Mesothelial cell of epicardium (in vitro differentiated cells): ENCODE results near the gene ATPAF1. TPM values are rescaled to one million over a fixed set of nuclear protein-coding genes. Genes with fewer than 3 reads are reported as not detected.
"Not testable (repeated sequence)": the region's sequence is repeated elsewhere in the genome, so short reads cannot be mapped to it uniquely, and the experiment has no call there.

Experiments used
- DNase-seq, 2 experiments: peaks; one replicate each; pipeline ENCODE4 v3.0.0; 2021; ENCODE audit warnings: low spot score in 2 of 2; ENCODE audit not compliant: unreplicated experiment in 2 of 2
- H3K27ac Mint-ChIP-seq: 2 replicates; pipeline ENCODE4 v1.8.0; 2021; ENCODE audit warnings: mixed read lengths
- H3K27me3 Mint-ChIP-seq: 2 replicates; pipeline ENCODE4 v1.8.0; 2021; ENCODE audit warnings: low read depth, mixed read lengths
- H3K36me3 Mint-ChIP-seq: 2 replicates; pipeline ENCODE4 v1.8.0; 2021; ENCODE audit warnings: mixed read lengths
- H3K4me1 Mint-ChIP-seq: 2 replicates; pipeline ENCODE4 v1.8.0; 2021; ENCODE audit warnings: mixed read lengths
- H3K4me3 Mint-ChIP-seq: 2 replicates; pipeline ENCODE4 v1.8.0; 2021; ENCODE audit warnings: mild to moderate bottlenecking, moderate library complexity, mixed read lengths
- H3K9me3 Mint-ChIP-seq: 2 replicates; pipeline ENCODE4 v1.8.0; 2021; ENCODE audit warnings: mixed read lengths
- total RNA-seq: library from RNA; stranded (reverse); gene quantifications from 3 replicates; pipeline ENCODE4 v1.2.1, GENCODE V29; 2021
- TF ChIP-seq, protein P1 (sequence below): fragments of 200-600 bp; sonication (generic); IDR thresholded peaks from one replicate; pipeline ENCODE4 v1.5.0; 2021; ENCODE audit warnings: antibody characterized with exemption; ENCODE audit not compliant: unreplicated experiment

The ATPAF1 gene
- total RNA-seq, 1 donor from 2014 or later = 38.4 TPM

DNA sequence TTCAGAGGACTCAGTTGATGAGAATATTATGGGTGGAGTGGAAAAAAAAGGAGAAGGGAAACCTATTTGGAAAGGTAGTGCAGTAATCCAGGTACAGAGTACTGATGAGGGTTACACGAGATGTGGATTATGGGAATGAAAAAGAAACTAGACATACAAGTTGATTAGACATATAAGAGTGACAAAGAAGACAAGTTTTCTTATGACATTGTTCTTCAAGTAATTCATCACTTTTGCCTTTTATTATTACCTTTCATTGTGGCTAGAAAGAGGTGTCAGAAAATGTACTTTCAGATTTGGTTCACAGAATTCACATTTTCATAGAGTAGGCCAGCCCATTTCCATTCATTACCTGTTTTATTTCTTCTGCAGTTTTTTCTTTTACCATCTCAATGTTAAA, 10.4 kb downstream of the ATPAF1 start:
- Mint-ChIP-seq H3K9me3 (peaks cover 6% of the 10 kb centered on the region), H3K36me3 (peaks cover 22% of the 10 kb centered on the region), H3K27ac (no peak overlapping the region), H3K4me3 (no peak overlapping the region), H3K27me3 (no peaks in the 10 kb centered on the region), H3K4me1 (peaks cover 15% of the 10 kb centered on the region)
- no peak for DNase-seq
- TF ChIP-seq, protein P1, sequence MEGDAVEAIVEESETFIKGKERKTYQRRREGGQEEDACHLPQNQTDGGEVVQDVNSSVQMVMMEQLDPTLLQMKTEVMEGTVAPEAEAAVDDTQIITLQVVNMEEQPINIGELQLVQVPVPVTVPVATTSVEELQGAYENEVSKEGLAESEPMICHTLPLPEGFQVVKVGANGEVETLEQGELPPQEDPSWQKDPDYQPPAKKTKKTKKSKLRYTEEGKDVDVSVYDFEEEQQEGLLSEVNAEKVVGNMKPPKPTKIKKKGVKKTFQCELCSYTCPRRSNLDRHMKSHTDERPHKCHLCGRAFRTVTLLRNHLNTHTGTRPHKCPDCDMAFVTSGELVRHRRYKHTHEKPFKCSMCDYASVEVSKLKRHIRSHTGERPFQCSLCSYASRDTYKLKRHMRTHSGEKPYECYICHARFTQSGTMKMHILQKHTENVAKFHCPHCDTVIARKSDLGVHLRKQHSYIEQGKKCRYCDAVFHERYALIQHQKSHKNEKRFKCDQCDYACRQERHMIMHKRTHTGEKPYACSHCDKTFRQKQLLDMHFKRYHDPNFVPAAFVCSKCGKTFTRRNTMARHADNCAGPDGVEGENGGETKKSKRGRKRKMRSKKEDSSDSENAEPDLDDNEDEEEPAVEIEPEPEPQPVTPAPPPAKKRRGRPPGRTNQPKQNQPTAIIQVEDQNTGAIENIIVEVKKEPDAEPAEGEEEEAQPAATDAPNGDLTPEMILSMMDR = no peak

DNA sequence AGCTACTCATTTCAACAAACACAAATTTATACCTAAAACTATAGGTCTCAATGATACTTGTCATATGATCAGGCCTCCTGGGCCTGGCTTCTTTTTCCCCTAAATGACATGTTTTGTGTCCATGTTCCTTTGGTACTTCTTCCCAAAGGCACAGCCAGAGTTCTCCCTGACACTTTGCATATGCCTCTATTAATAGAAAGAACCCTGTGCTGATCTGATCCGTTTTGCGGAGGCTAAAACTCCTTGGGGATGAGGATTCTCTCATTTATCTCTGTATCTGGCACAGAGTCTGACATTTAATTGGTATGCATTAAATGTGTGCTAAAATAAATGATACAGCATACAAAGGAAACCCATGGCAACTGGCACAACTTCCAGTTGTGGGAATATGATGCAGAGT, 11.5 kb downstream of the ATPAF1 start:
- Mint-ChIP-seq H3K4me1 (peaks cover 19% of the 10 kb centered on the region), H3K27ac (no peak overlapping the region), H3K9me3 (peaks cover 6% of the 10 kb centered on the region), H3K27me3 (no peaks in the 10 kb centered on the region), H3K4me3 (no peak overlapping the region), H3K36me3 (peaks cover 27% of the 10 kb centered on the region)
- DNase-seq = no peak
- TF ChIP-seq, protein P1 = no peak

DNA sequence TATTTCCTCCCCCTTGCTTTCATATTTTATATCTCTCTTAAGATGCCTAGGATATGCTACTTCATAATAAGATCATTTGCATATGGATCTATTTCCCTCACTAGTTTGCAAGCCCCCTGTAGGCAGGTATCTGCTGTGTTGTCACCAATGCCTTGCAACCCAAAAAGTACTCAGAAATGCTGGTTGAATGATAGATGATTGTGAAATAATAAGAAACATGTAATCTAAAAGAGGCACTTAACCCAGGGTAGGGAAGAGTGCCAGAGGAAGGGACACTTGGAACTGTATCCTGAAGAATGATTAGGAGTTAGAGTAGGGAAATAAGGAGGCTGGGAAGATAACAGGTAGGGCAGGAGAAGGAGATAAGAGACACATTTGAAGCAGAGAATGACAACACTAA, 12.3 kb downstream of the ATPAF1 start:
- H3K36me3 Mint-ChIP-seq = peaks cover 27% of the 10 kb centered on the region
- H3K4me3 Mint-ChIP-seq = no peak overlapping the region
- H3K27me3 Mint-ChIP-seq = no peaks in the 10 kb centered on the region
- H3K9me3 Mint-ChIP-seq = peaks cover 6% of the 10 kb centered on the region
- H3K27ac Mint-ChIP-seq = no peak overlapping the region
- TF ChIP-seq, protein P1 = no peak
- no peak for DNase-seq
- peaks cover 19% of the 10 kb centered on the region for H3K4me1 Mint-ChIP-seq

DNA sequence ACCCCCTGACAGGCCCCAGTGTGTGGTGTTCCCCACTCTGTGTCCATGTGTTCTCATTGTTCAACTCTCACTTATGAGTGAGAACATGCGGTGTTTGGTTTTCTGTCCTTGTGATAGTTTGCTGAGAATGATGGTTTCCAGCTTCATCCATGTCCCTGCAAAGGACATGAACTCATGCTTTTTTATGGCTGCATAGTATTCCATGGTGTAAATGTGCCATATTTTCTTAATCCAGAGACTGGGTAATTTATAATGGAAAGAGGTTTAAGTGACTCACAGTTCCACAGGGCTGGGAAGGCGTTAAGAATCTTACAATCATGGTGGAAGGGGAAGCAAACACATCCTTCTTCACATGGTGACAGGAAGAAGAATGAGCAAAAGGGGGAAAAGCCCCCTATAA, 13.5 kb downstream of the ATPAF1 start:
- peaks cover 16% of the 10 kb centered on the region for H3K9me3 Mint-ChIP-seq
- peaks cover 37% of the 10 kb centered on the region for H3K36me3 Mint-ChIP-seq
- not testable (repeated sequence) for H3K27ac Mint-ChIP-seq, DNase-seq, H3K4me3 Mint-ChIP-seq, H3K27me3 Mint-ChIP-seq
- peaks cover 19% of the 10 kb centered on the region for H3K4me1 Mint-ChIP-seq

DNA sequence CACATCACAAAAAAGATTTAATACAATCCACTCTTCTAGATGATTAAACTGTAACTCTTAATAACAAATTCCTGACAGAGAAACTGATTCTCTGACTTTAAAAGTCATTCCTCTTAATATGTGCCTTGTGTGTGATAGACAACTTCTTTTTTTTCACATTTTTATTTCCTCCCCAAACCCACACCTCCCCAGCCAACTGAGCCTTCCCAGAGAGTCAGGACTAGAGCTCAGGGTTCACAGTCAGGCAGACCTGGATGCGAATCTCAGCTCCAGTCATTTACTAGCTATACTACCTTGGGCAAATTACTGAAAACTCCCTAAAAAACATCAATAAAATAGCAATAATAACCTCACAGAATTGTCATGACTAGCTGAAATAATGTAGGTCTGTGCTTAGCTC, 14.2 kb downstream of the ATPAF1 start:
- peak overlapping the region; percentile 73 for H3K27ac Mint-ChIP-seq
- H3K36me3 Mint-ChIP-seq = peaks cover 42% of the 10 kb centered on the region
- DNase-seq = no peak
- TF ChIP-seq, protein P1 = no peak
- H3K4me1 Mint-ChIP-seq = peaks cover 19% of the 10 kb centered on the region
- H3K27me3 Mint-ChIP-seq = no peaks in the 10 kb centered on the region
- H3K9me3 Mint-ChIP-seq = peaks cover 20% of the 10 kb centered on the region
- no peak overlapping the region for H3K4me3 Mint-ChIP-seq

DNA sequence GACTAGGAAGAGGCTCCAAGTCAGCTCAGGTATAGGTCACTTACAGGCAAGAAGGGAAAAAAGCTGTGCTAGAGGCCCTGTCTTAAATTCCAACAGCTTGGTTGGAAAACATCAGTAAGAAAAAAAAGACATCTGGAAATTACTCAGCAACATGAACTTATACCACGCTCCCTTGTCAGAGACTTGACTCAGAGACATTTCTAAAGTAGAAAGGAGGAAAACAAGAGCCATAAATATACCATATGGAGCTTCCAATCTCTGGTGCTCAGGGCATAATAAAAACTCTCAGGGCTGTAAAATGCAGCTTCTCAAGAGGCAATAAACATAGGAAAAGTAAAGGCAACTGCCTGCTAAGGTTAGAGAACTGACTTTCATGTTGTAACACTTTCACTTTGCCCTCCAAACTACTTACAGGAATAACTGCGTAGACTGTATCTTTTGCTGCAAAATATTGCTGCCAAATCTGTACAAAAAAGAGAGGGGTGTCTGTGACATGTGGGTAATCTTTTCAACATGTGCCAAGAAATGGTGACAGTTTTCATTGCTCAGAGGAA, 14.7 kb downstream of the ATPAF1 start:
- DNase-seq = no peak
- Mint-ChIP-seq H3K36me3 (peaks cover 42% of the 10 kb centered on the region), H3K9me3 (peaks cover 20% of the 10 kb centered on the region), H3K27ac (peak overlapping the region; percentile 73), H3K27me3 (no peaks in the 10 kb centered on the region), H3K4me3 (no peak overlapping the region), H3K4me1 (peaks cover 19% of the 10 kb centered on the region)
- TF ChIP-seq, protein P1 = no peak
